GM18511 (cell line): ENCODE measurements around the gene FXYD5.

Experiments
- ATAC-seq: cut with Tn5 transposase; IDR thresholded peaks from one replicate; pipeline ENCODE4 v1.9.1; 2021; ENCODE audit warnings: mild to moderate bottlenecking, moderate library complexity; ENCODE audit not compliant: unreplicated experiment

FXYD5 gene, protein sequence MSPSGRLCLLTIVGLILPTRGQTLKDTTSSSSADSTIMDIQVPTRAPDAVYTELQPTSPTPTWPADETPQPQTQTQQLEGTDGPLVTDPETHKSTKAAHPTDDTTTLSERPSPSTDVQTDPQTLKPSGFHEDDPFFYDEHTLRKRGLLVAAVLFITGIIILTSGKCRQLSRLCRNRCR

DNA sequence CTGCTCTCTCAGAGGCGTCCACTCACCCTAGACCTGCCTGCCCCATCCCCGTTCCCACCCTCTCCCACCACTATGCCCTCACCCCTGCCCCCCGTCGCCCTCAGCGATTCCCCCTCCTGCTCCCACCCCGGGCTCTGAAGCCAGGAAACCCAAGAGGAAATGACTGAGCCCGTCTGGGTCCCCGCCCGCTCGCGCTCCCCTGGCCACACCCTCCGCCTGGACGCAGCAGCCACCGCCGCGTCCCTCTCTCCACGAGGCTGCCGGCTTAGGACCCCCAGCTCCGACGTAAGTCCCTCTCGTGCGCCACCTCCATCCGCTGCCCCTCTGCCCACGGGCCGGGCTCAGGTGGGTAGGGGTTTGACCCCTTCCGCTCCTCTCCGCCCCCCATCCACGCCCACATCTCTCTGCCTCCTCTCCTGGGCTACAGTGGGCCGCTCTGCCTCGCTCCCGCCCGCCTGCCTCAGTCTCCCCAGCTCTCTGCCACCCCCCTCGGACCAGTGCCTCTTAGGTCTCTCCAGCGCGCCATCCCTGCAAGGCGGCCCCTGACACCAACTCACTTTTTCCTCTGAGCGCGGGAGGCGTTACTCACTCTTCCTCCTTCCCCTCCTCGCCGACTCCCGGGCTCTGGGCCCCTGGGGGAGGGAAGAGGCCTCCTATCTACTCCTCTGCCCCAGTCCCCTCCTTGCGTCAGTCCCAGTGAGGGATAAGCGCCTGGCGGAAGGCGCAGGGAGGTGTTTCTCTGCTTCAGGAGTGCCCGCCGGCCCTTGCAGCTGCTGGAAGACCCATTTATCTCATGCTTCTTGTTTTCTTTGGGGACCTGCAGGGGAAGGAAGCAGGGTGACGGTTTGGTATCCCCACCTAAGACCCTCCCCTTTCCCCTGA, at the start of gene FXYD5:
Gene FXYD5, plus strand, starts transcription at position 211 of the 882 bp plus-strand sequence. CDS start 816 bp downstream, outside the sequence.
- peak; percentile 57 for ATAC-seq

DNA sequence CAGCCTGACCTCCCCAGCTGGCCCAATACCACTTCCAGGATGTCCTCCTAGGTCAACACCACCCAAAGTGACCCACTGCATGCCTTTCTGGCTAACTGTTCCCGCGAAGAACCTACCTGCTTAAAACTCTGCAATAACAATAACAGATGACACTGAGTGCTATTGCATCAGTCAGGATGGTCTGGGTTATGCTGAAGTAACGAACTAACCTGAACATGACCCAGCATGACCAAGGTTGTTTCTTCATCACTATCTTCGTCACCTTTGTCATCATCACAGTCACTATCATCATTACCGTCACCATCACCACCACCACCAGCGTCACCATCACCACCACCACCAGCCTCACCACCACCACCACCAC, 49.5 kb upstream of the FXYD5 start:
- no peak for ATAC-seq

DNA sequence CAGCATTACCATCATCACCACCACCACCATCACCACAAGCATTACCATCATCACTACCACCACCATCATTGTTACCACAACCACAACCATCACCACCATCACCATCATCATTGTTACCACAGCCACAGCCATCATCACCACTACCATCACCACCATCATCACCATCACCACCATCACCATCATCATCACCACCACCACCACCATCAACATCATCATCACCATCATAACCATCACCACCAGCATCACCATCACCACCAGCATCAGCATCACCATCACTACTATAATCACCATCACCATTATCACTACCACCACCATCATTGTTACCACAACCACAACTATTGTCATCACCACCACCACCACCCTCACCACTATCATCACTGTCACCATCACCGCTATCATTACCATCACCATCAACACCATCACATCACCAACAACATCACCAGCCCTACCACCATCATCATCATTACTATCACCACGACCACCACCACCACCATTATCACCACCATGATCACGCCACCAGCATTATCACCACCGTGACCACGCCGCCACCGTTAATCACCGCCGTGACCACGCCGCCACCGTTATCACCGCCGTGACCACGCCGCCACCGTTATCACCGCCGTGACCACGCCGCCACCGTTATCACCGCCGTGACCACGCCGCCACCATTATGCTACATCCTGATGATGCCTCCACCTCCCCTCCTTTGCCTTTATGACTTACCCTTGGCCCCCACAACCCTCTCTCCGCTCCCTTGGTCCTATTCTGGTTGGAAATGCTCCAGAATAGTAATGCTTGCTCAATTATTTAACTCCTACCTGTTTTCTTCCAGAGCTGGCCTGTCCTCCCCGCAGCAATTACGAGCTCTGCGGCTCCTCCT, 48.9 kb upstream of the FXYD5 start:
- no peak for ATAC-seq

DNA sequence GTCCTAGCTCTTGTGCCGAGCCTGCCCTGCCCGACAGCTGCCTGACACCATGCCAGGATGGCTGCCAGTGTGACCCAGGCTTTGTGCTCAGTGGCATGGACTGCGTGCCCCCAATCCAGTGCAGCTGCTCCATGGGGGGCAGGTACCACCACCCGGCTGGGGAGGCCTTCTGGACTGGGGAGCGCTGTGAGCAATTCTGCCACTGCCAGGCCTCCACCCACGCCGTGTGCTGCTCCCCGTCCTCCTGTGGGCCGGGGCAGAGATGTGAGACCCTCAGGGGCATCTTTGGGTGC, 48.3 kb upstream of the FXYD5 start:
- ATAC-seq = no peak

DNA sequence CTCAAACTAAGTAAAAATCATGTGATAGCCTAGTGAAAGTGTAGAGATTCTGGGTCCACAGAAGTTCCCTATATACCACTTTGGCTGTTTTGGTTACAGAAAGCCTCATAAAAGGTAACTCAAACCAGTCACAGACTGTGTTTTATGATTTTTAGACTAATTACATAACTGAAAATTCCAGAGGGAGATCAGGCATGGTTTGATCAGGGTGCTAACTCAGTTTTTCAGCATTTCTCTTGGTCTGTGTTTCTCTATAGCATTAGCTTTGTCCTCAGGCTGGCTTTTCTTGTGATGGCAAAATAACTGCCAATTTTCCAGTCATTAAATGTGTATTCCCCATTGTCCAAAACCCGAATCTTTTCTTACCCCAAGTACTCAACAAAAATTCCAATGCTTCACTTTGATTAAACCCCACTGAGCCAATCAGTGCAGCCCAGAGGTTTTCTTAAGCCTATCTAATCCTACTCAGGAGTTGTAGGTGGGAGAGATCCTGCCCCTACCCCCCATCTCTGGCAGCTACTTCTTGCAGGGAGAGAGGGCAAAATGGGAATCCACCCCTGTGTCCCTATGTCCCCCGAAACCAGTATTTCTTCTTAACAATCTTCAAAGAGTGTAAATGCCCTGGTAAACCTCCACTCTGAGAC, 47.5 kb upstream of the FXYD5 start:
- ATAC-seq = no peak

DNA sequence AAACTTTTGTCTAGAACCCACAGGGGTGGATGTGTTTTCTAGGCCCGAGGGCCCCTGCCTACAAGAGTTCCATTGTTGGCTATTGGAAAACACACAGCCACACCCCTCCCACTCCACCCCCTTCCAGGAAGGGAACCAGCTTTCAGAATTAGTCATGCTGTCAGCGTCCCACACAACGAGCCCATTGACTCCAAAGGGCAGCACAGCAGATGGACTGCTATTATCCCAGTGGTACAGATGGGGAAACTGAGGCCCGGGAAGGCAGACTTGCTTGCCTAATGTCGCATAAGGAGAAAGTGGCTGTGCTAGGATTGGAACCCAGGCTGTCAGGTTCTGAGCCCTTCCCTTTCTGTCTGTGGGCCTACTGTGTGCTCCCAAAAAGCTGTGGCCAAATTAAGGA, 47.0 kb upstream of the FXYD5 start:
- ATAC-seq = no peak

DNA sequence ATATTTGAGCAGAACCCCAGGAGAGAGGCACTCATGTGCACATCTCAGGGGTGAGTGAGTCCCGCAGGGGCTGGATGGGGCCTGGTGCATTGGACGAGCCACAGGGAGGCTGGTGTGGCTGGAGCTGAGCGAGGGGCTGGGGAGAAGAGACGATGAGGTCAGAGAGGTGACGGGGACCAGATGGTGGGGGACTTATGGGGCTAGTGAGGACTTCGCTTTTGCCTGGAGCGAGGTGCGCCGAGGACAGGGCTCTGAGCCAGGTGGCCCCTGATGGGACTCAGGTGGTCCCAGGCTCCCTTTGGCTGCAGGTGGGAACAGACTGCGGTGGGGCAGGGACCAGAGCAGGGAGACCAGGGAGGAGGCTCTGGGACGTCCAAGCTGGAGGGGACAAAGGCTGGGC, 45.8 kb upstream of the FXYD5 start:
- no peak for ATAC-seq

DNA sequence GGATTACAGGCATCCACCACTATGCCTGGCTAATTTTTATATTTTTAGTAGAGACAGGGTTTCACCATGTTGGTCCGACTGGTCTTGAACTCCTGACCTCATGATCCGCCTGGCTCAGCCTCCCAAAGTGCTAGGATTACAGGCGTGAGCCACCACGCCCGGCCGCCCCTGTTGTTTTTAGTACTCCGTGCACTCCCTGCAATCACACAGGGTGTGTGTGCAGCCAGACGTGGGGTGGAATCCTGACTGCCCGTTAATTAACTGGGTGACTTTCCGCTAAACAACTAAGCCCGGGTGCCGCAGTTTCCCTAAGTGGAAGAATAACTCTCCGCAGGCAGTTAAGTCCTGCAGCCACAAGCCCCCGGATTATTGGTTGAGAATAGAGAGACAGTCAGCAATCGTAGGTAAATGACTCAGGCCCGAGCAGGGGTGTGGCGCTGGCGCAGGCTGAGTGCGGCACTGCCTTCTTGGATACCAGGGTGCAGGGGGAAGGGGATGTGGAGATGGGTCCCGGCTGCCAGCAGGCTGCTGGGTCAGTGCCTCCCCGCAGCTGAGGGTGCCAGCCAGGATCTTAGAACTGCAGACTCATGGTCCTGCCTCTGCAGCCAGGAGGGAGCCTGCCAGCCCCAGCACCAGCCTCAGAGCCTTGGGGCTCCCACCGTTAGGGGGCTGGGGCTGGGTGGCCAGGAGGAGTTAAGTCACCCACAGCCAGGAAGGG, 45.0 kb upstream of the FXYD5 start:
- no peak for ATAC-seq

DNA sequence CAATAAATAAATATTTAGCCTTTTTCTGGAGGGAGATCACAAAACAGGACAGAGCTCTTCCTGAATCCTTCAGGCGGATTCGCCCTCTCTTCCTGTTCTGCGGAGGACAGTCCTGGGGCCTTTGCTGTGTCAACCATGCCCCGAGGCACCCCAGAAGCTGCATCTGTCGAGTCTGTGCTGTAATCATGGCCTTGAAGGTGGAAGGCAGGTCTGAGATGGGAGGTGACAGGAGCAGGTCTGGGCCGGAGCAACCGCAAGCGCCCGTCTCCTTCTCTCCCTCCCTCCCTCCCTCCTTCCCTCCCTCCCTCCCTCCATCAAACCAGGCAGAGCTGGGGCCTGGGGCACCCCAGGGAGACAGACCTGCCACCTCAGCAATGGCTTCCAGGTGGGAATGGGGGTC, 43.6 kb upstream of the FXYD5 start:
- no peak for ATAC-seq

DNA sequence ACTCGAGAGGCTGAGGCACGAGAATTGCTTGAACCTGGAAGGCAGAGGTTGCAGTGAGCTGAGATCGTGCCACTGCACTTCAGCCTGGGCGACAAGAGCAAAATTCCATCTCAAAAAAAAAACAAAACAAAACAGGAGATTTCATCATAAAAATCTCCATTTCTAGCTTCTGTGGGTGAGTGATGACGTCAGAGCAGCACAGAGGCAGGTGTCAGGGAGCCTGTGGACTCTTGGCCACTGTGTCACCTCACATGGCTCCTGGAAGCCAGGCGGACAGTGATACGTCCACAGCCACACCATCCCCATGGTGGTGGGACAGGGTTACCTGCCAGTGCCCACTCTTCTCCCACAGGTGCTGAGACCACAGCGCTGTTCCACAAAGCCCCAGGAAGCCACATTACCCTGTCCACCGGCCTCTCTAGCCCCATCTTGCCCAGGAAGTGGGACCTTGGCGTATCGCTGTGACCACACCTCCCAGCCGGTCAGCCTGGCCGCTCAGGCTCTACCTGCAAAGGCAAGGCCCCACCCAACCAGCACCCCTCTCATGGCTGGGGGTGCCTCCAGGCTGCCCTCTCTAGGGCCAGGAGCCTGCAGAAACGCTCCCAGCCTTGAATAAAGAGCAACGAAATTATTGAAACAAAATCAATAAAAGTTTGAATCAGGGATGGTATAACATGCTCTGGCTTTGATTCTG, 41.4 kb upstream of the FXYD5 start:
- ATAC-seq = no peak

DNA sequence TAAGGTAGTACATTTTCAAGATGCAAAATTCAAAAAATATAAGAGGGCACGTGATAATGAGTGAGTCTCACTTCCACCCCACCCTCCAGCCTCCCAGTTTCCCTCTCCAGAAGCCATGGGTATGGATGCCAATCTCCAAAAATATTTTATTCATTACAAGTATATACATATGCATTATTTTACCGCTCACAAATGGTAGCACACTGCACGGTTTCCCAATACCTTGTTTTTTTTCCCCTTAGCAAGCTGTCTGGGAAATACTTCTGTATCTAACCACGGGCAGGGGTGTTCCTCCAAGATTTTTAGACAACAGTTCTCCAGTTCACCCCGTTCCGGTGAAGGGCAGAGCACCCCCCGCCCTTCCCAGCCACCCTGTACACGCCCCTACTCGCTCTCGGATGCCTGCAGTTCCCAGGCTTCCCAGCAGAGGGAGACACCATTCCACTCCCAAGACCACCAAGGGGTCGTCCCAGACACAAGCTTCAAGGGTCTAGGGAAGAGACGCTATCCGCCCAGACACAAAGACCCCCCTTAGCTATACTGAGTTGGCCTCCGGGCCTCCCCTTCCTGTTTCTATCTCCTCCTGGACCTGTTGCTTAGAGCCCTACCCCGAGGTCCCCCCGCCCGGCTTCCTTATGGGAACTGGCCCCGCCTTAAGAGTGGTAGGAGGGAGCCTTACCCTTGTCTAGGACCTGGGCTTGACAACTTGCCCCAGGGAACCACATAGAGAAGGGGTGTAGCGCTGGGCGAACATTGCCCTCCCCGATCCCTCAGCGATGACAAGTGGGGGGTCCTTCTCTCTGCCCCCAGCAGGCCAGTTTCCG, 40.0 kb upstream of the FXYD5 start:
- no peak for ATAC-seq

DNA sequence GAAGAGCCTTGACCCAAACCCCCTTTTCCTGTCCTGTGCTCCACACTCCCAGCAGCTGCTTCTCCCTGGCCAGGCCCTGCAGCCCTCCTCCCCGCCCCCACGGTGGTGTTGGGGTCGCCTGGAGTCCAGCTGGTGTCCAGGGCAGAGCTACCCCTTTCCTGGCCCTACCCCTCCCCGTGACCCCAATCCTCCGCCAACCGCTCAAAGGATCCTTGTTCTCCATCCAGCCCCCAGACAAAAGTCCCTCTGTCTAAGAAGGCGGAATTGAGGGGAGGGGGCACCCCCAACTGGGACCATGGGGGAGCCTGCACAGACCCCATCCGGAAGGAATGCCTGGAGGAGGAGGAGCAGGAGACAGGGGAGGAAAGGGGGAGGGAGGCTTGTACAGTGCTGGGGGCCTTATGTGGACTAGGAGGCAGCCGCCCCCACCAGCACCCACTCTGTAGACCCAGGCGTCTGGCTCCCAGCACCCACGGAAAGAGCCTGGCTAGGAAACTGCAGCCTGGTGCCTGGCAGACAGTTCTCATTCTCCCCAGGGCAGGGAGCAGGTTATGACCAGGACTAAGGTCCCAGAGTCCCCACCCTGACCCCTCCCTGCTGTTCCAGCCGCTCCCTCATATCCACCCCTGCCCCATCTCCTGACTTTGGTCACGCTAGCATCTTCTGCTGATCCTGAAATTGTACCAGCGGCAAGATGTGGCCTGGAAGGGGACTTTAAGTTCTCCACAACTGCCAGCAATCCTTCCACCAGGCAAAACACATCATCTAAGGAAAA, 39.2 kb upstream of the FXYD5 start, which contains the start of gene FXYD3:
Gene FXYD3, plus strand, starts transcription at position 647 of the 775 bp plus-strand sequence. CDS start 3,554 bp downstream, outside the sequence.
- no peak for ATAC-seq

DNA sequence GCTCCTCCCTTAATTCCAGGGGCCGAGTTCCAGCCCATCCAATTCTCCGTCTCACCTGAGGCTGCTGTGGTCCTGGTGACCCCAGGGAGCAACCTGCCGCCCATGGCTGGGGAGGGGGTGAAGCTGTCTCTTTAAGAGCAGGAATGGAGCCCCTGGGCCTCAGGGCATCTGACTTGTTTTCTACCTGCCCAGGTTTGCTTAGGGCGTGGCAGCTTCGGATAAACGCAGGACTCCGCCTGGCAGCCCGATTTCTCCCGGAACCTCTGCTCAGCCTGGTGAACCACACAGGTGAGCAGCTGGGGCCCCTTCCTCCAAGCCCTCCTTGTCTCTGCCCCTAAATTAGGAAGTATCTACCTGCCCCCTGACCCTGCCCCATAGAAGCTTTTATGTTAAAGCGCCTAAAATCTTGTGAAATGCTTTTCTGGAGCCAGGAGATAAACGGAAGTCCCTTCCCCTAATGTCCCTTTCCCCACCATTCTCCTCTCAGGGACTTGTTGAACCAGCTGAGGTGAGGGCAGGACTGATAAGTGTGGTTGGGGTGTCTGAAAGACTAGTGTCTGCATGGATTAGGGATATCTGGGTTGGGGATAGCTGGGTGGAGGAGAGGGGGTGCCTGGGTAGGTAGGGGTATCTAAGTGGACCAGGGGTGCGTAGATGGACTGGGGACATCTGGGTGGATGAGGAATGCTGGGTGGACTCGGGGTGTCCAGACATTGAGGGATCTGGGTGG, 38.3 kb upstream of the FXYD5 start:
- no peak for ATAC-seq

DNA sequence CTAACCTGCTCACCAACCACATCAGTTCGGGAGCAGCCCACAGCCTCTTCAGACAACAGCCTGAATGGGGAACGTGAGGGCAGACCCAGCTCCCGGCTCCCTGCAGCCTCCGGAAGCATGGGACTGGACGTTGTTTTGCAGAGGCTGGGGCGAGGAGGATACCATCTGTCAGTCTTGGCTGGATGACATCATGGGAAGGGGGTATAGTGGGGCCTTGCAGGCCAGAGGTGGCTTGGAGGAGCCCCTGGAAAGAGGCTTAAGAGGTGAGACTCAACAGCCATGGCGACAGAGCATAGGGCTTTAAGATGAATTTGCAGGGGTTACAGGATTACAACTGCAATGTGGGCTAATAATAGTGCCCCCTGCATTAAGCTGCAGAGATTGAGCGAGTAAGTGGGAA, 37.4 kb upstream of the FXYD5 start:
- ATAC-seq = no peak

DNA sequence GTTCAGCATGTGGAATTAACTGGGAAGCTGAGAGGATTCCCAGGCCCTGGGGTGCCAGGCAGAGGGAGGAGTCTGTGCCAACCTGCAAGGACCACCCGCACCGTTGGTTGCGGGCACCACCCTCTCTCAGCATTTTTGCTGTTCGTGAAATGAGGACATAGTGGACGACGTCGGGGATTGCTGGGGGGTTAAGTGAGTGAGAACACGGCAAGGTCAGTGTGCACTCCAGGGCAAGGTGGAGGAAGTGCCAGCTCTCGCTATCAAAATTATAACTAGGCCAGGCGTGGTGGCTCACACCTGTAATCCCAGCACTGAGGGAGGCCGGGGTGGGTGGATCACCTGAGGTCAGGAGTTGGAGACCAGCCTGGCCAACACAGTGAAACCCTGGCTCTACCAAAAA, 36.7 kb upstream of the FXYD5 start:
- ATAC-seq = no peak

DNA sequence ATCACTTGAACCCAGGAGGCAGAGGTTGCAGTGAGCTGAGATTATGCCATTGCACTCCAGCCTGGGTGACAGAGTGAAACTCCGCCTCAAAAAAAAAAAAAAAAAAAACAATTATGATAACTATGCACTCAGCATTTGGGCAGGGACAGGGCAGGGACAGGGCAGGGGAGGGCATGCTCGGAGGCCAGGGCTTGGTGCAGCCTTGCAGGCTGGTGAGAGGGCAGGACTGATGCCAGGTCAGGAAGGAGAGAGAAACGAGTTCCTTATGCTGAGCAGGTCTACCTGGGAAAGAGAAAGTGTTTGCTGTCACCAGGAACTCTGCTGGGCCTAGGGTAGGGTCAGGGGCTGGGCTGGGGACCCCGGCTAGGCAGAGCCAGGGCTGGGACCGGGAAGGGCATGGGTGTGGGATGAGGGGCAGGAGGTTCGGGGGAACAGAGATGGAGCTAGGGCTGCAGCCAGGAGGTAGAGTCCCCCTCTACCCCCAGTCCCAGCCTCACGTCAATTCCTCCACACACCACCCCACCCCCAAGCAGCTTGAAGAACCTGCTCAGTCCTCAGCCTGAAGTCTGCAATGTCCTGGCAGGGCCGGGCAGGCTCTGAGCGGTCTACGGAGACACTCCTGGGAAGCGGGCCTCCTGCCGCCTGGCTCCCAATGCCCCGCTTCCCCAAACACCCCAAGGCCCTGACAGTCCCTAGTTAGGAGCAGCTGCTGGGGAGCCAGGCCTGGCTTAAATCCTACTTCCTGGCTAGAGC, 36.1 kb upstream of the FXYD5 start:
- no peak for ATAC-seq

DNA sequence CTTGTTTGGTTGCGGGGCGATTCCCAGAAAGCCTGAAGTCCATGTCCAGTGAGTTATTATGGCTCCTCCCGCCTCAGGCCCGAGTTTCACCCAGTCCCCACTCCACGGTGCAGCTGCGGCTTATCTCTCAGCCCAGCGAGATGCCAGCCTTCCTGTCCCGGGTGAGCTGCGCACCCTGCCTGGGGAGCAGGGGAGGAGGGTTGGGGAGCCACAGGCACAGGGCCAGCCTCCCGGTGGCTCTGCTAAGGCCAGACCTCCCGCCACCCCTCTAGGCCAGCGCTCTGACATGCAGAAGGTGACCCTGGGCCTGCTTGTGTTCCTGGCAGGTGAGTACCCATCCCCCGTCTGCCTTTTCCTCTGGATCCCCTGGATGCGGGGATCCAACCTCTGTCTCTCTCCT, 35.4 kb upstream of the FXYD5 start:
- ATAC-seq = no peak
